BLaER1 treated with 17β-estradiol and CSF1 and Interleukin-3, amounts not matched to agents 10 nM and 100 nM (cell line): ENCODE data around the gene AHNAK.
"Not testable (repeated sequence)": the region's sequence is repeated elsewhere in the genome, so short reads cannot be mapped to it uniquely, and the experiment has no call there.

ENCODE experiments used
- H3K27ac ChIP-seq, 11 experiments: shearing (Covaris generic); formaldehyde crosslinking; 2 replicates each; pipeline ENCODE4 v1.8.1; 2022
- H3K27me3 ChIP-seq, 11 experiments: shearing (Covaris generic); formaldehyde crosslinking; 2 replicates each; pipeline ENCODE4 v1.8.1; 2022
- H3K36me3 ChIP-seq, 11 experiments: shearing (Covaris generic); formaldehyde crosslinking; 2 replicates each; pipeline ENCODE4 v1.8.1; 2022
- H3K4me1 ChIP-seq, 10 experiments: shearing (Covaris generic); formaldehyde crosslinking; 2 replicates each; pipeline ENCODE4 v1.8.1; 2022
- H3K4me2 ChIP-seq, 11 experiments: shearing (Covaris generic); formaldehyde crosslinking; 2 replicates each; pipeline ENCODE4 v1.8.1; 2022
- H3K4me3 ChIP-seq, 10 experiments: shearing (Covaris generic); formaldehyde crosslinking; 2 replicates each; pipeline ENCODE4 v1.8.1; 2022
- H3K9ac ChIP-seq, 11 experiments: shearing (Covaris generic); formaldehyde crosslinking; 2 replicates each; pipeline ENCODE4 v1.8.1; 2022
- H3K9me3 ChIP-seq, 11 experiments: shearing (Covaris generic); formaldehyde crosslinking; replicated peaks in 1 of 11; 2 replicates each; pipeline ENCODE4 v1.8.1; 2022
- H4K20me1 ChIP-seq, 11 experiments: shearing (Covaris generic); formaldehyde crosslinking; 2 replicates each; pipeline ENCODE4 v1.8.1; 2022
- Cebpa-rat ChIP-seq, 11 experiments: shearing (Covaris generic); IDR thresholded peaks; 2 replicates each; pipeline ENCODE4 v1.8.1; 2022

AHNAK gene

GRCh38 chr11:62546244-62546928, at the start of gene AHNAK:
Gene AHNAK (minus strand): TSS chr11:62546806. CDS start chr11:62536098, 10,708 bp downstream.
- peak within 1 kb of the TSS in 6 of 11 experiments; percentile 42 to 84 (median 80); a peak in 11 of 22 replicates for H3K27ac ChIP-seq

GRCh38 chr11:62595124-62595523, 48.5 kb upstream of the AHNAK start:
- Histone ChIP-seq H3K27ac (peak overlapping the region in 3 of 11 experiments; percentile 10 to 40 (median 16); a peak in 3 of 22 replicates), H3K4me1 (peaks cover 53 to 62% (median 59%) of the 10 kb centered on the region in 10 experiments), H3K36me3 (peaks cover 49 to 72% (median 70%) of the 10 kb centered on the region in 11 experiments), H3K9me3 (no peaks in the 10 kb centered on the region), H3K4me2 (no peak overlapping the region), H3K27me3 (no peaks in the 10 kb centered on the region), H3K9ac (peak overlapping the region in 10 of 11 experiments; percentile 27 to 100 (median 44); a peak in 12 of 22 replicates), H3K4me3 (no peak overlapping the region), H4K20me1 (peaks cover 0 to 59% (median 42%) of the 10 kb centered on the region in 11 experiments; a peak in 17 of 22 replicates)
- no peak for TF ChIP-seq Cebpa-rat (IDR thresholded peaks at IDR 0.05)

More at GRCh38 chr11:62546244-62546928, at the start of gene AHNAK:
- Histone ChIP-seq H3K27me3 (peaks cover 16 to 77% (median 72%) of the 10 kb centered on the region in 11 experiments), H3K9ac (peak within 1 kb of the TSS; percentile 56 to 96 (median 68)), H3K9me3 (no peaks in the 10 kb centered on the region), H3K4me1 (peaks cover 48 to 74% (median 63%) of the 10 kb centered on the region in 10 experiments), H3K36me3 (no peaks in the 10 kb centered on the region), H3K4me3 (peak within 1 kb of the TSS; percentile 46 to 95 (median 71)), H4K20me1 (peaks cover 0 to 41% (median 29%) of the 10 kb centered on the region in 11 experiments; a peak in 14 of 22 replicates), H3K4me2 (peak within 1 kb of the TSS; percentile 82 to 100 (median 96))
- no peak for TF ChIP-seq Cebpa-rat (IDR thresholded peaks at IDR 0.05)

- H4K20me1 ChIP-seq = peaks cover 0 to 51% (median 38%) of the 10 kb centered on the region in 11 experiments; a peak in 17 of 22 replicates
- H3K9me3 ChIP-seq = no peaks in the 10 kb centered on the region
- H3K36me3 ChIP-seq = peaks cover 55 to 69% (median 67%) of the 10 kb centered on the region in 11 experiments
- H3K4me3 ChIP-seq = peak overlapping the region in 2 of 10 experiments; percentile 80 to 84; a peak in 1 of 20 replicates
- peaks cover 53 to 65% (median 59%) of the 10 kb centered on the region in 10 experiments for H3K4me1 ChIP-seq
- TF ChIP-seq Cebpa-rat (IDR thresholded peaks at IDR 0.05) = no peak
- peak overlapping the region in 8 of 11 experiments; percentile 4 to 97 (median 91); a peak in 9 of 22 replicates for H3K9ac ChIP-seq
- no peaks in the 10 kb centered on the region for H3K27me3 ChIP-seq
- peak overlapping the region in 7 of 11 experiments; percentile 35 to 95 (median 92); a peak in 10 of 22 replicates for H3K27ac ChIP-seq
- peak overlapping the region; percentile 88 to 97 (median 93) for H3K4me2 ChIP-seq
These were observed 46.9 kb upstream of the AHNAK start for GRCh38 chr11:62593434-62594044.

GRCh38 chr11:62592989-62593421, 46.4 kb upstream of the AHNAK start:
- H3K4me1 ChIP-seq = peaks cover 48 to 60% (median 53%) of the 10 kb centered on the region in 10 experiments
- peaks cover 0 to 45% (median 33%) of the 10 kb centered on the region in 11 experiments; a peak in 17 of 22 replicates for H4K20me1 ChIP-seq
- peak overlapping the region; percentile 28 to 97 (median 92); a peak in 21 of 22 replicates for H3K27ac ChIP-seq
- H3K9ac ChIP-seq = peak overlapping the region; percentile 73 to 97 (median 92)
- no peaks in the 10 kb centered on the region for H3K27me3 ChIP-seq
- no peaks in the 10 kb centered on the region for H3K9me3 ChIP-seq
- H3K4me3 ChIP-seq = peak overlapping the region; percentile 62 to 97 (median 78); a peak in 17 of 20 replicates
- peaks cover 55 to 69% (median 67%) of the 10 kb centered on the region in 11 experiments for H3K36me3 ChIP-seq
- H3K4me2 ChIP-seq = peak overlapping the region; percentile 88 to 97 (median 93)
- no peak for TF ChIP-seq Cebpa-rat (IDR thresholded peaks at IDR 0.05)

GRCh38 chr11:62592146-62592815, 45.7 kb upstream of the AHNAK start:
- Histone ChIP-seq H4K20me1 (peaks cover 0 to 38% (median 27%) of the 10 kb centered on the region in 11 experiments; a peak in 15 of 22 replicates), H3K9ac (peak overlapping the region; percentile 73 to 97 (median 92)), H3K4me1 (peaks cover 41 to 53% (median 46%) of the 10 kb centered on the region in 10 experiments), H3K36me3 (peaks cover 55 to 69% (median 67%) of the 10 kb centered on the region in 11 experiments), H3K27ac (peak overlapping the region; percentile 28 to 97 (median 92); a peak in 21 of 22 replicates), H3K9me3 (no peaks in the 10 kb centered on the region), H3K4me2 (peak overlapping the region; percentile 88 to 97 (median 93)), H3K4me3 (peak overlapping the region; percentile 62 to 97 (median 78)), H3K27me3 (no peaks in the 10 kb centered on the region)
- TF ChIP-seq Cebpa-rat (IDR thresholded peaks at IDR 0.05) = no peak

GRCh38 chr11:62591448-62592145, 45.0 kb upstream of the AHNAK start, which contains the start of gene TUT1:
Gene TUT1 (minus strand): TSS chr11:62591523. CDS start chr11:62591485, 38 bp downstream.
- no peak for TF ChIP-seq Cebpa-rat (IDR thresholded peaks at IDR 0.05)
- Histone ChIP-seq H3K9me3 (no peaks in the 10 kb centered on the region), H3K4me1 (peaks cover 38 to 46% (median 40%) of the 10 kb centered on the region in 10 experiments), H3K36me3 (peaks cover 55 to 69% (median 66%) of the 10 kb centered on the region in 11 experiments), H3K9ac (peak within 1 kb of the TSS; percentile 87 to 97 (median 92)), H4K20me1 (peaks cover 0 to 31% (median 21%) of the 10 kb centered on the region in 11 experiments; a peak in 14 of 22 replicates), H3K27ac (peak within 1 kb of the TSS; percentile 61 to 97 (median 92); a peak in 21 of 22 replicates), H3K4me2 (peak within 1 kb of the TSS; percentile 88 to 97 (median 95)), H3K4me3 (peak within 1 kb of the TSS; percentile 69 to 97 (median 80)), H3K27me3 (no peaks in the 10 kb centered on the region)

- peak overlapping the region in 9 of 11 experiments; percentile 80 to 95 (median 88); a peak in 13 of 22 replicates for H3K4me2 ChIP-seq
- H3K27ac ChIP-seq = no peak overlapping the region
- no peak for TF ChIP-seq Cebpa-rat (IDR thresholded peaks at IDR 0.05)
- H3K9me3 ChIP-seq = no peaks in the 10 kb centered on the region
- peaks cover 54 to 69% (median 66%) of the 10 kb centered on the region in 11 experiments for H3K36me3 ChIP-seq
- H3K4me1 ChIP-seq = peaks cover 36 to 40% (median 38%) of the 10 kb centered on the region in 10 experiments
- H3K27me3 ChIP-seq = no peaks in the 10 kb centered on the region
- no peak overlapping the region for H3K4me3 ChIP-seq
- H4K20me1 ChIP-seq = peaks cover 0 to 6% (median 3%) of the 10 kb centered on the region in 11 experiments; a peak in 8 of 22 replicates
- H3K9ac ChIP-seq = peak overlapping the region in 3 of 11 experiments; percentile 24 to 87 (median 36); a peak in 3 of 22 replicates
These were observed 42.5 kb upstream of the AHNAK start for GRCh38 chr11:62588966-62589637.

GRCh38 chr11:62585356-62585755, 38.8 kb upstream of the AHNAK start:
- not testable (repeated sequence) for H3K9me3 ChIP-seq, H4K20me1 ChIP-seq, H3K27me3 ChIP-seq, H3K4me3 ChIP-seq, H3K4me2 ChIP-seq, H3K27ac ChIP-seq
- H3K4me1 ChIP-seq = peaks cover 11 to 14% (median 11%) of the 10 kb centered on the region in 10 experiments
- 0 out of 22 replicates have a peak overlapping the region, but pooled peaks of 2 of the 11 experiments have one; percentile 4 to 8 for H3K9ac ChIP-seq
- peaks cover 73 to 88% (median 83%) of the 10 kb centered on the region in 11 experiments for H3K36me3 ChIP-seq

GRCh38 chr11:62581735-62582134, 35.1 kb upstream of the AHNAK start:
- Histone ChIP-seq H3K9ac (0 out of 22 replicates have a peak overlapping the region, but pooled peaks of 1 of the 11 experiments have one; percentile 9), H3K4me1 (peaks cover 0 to 13% (median 9%) of the 10 kb centered on the region in 10 experiments; a peak in 12 of 20 replicates), H3K36me3 (peaks cover 84 to 99% (median 94%) of the 10 kb centered on the region in 11 experiments)
- H3K9me3 ChIP-seq, H3K27ac ChIP-seq, H3K4me2 ChIP-seq, H3K4me3 ChIP-seq, H3K27me3 ChIP-seq, H4K20me1 ChIP-seq: not testable (repeated sequence)
